ENCODE measurements around the gene CDH3.

The CDH3 gene

DNA sequence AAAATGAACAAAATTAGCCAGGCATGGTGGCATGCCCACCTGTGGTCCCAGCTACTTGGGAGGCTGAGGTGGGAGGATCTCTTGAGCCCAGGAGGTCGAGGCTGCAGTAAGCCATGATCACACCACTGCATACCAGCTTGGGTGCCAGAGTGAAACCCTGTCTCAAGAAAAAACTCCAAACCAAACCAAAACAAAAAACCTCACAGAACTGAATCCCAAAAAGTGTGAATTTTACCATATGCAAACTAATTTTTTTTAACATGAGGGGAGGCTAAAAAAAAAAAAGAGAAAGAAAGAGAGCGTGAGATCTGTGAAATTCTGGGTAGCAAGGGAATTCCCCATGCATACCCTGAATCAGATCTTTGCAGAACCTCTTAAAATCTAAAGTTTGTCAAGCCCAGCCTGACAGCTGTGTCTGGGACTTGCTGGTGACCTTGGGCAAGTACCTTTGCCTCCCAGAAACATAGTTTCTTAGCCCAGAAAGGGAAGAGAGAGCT is 74.9 kb downstream of the CDH3 start:
- no peak for ATAC-seq

DNA sequence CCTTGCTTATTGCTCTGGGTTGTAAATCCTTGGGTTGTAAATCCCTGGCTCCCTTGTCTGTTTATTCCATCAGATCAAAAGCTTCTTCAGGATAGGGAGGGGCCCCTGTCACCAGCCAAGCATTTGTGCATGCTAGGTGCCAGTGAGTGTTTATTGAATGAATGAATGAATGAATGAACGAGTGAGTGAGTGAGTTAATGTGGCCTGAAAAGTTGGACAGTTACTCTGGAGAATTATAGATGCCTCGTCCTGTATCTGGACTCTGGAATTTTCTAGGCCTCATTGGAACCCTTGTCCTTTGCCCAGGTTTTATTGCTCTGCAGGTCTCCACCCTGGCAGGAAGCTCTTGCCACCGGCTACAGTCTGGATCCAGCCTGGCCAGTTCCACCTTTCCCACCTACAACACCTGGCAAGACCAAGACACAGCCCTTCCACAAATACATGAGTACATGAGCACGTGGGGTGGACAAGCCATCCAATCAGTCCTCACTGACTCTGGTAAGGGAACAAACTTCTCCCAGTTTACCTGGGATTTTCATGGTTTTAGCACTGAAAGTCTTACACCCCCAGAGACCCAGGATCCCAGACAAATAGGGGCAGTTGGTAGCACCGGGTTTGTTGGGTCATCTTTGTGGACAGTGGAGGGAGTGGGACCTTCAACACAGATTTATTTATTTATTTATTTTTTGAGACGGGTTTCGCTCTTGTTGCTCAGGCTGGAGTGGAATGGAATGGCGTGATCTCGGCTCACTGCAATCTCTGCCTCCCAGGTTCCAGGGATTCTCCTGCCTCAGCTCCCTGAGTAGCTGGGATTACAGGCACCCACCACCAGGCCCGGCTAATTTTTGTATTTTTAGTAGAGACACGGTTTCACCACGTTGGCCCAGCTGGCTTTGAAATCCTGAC is 77.3 kb downstream of the CDH3 start:
- no peak for TF ChIP-seq OSR1 (CRISPR knock-in tag; IDR thresholded peaks at IDR 0.05)

More for the DNA sequence above, 74.9 kb downstream of the CDH3 start:
- no peak for TF ChIP-seq ZC3H10 (CRISPR knock-in tag; IDR thresholded peaks at IDR 0.05)
- TF ChIP-seq SNAI2 (CRISPR knock-in tag; IDR thresholded peaks at IDR 0.05), result no peak
- TF ChIP-seq, protein P1, sequence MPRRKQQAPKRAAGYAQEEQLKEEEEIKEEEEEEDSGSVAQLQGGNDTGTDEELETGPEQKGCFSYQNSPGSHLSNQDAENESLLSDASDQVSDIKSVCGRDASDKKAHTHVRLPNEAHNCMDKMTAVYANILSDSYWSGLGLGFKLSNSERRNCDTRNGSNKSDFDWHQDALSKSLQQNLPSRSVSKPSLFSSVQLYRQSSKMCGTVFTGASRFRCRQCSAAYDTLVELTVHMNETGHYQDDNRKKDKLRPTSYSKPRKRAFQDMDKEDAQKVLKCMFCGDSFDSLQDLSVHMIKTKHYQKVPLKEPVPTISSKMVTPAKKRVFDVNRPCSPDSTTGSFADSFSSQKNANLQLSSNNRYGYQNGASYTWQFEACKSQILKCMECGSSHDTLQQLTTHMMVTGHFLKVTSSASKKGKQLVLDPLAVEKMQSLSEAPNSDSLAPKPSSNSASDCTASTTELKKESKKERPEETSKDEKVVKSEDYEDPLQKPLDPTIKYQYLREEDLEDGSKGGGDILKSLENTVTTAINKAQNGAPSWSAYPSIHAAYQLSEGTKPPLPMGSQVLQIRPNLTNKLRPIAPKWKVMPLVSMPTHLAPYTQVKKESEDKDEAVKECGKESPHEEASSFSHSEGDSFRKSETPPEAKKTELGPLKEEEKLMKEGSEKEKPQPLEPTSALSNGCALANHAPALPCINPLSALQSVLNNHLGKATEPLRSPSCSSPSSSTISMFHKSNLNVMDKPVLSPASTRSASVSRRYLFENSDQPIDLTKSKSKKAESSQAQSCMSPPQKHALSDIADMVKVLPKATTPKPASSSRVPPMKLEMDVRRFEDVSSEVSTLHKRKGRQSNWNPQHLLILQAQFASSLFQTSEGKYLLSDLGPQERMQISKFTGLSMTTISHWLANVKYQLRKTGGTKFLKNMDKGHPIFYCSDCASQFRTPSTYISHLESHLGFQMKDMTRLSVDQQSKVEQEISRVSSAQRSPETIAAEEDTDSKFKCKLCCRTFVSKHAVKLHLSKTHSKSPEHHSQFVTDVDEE (CRISPR knock-in tag; IDR thresholded peaks at IDR 0.05), result no peak
- TF ChIP-seq BACH2 (CRISPR knock-in tag; IDR thresholded peaks at IDR 0.05; ENCODE audit: borderline replicate concordance), result no peak
- no peak for TF ChIP-seq OSR1 (CRISPR knock-in tag; IDR thresholded peaks at IDR 0.05)
- no peak for TF ChIP-seq RARB (CRISPR knock-in tag; IDR thresholded peaks at IDR 0.05)
- no peak for TF ChIP-seq ZNF8 (CRISPR knock-in tag; IDR thresholded peaks at IDR 0.05)
- TF ChIP-seq, protein P2, sequence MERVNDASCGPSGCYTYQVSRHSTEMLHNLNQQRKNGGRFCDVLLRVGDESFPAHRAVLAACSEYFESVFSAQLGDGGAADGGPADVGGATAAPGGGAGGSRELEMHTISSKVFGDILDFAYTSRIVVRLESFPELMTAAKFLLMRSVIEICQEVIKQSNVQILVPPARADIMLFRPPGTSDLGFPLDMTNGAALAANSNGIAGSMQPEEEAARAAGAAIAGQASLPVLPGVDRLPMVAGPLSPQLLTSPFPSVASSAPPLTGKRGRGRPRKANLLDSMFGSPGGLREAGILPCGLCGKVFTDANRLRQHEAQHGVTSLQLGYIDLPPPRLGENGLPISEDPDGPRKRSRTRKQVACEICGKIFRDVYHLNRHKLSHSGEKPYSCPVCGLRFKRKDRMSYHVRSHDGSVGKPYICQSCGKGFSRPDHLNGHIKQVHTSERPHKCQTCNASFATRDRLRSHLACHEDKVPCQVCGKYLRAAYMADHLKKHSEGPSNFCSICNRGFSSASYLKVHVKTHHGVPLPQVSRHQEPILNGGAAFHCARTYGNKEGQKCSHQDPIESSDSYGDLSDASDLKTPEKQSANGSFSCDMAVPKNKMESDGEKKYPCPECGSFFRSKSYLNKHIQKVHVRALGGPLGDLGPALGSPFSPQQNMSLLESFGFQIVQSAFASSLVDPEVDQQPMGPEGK (CRISPR knock-in tag; IDR thresholded peaks at IDR 0.05; ENCODE audit: borderline replicate concordance), result no peak
- no peak for TF ChIP-seq PPARA (CRISPR knock-in tag; IDR thresholded peaks at IDR 0.05; ENCODE audit: borderline replicate concordance)
- no peak for TF ChIP-seq ARNTL (CRISPR knock-in tag; IDR thresholded peaks at IDR 0.05; ENCODE audit: borderline replicate concordance, low read depth)
- no peak for TF ChIP-seq CSDC2 (CRISPR knock-in tag; IDR thresholded peaks at IDR 0.05)
- TF ChIP-seq ZFP30 (CRISPR knock-in tag; IDR thresholded peaks at IDR 0.05), result no peak
- no peak for TF ChIP-seq ZFP3 (CRISPR knock-in tag; IDR thresholded peaks at IDR 0.05)
- TF ChIP-seq GLIS3 (CRISPR knock-in tag; IDR thresholded peaks at IDR 0.05), result no peak

DNA sequence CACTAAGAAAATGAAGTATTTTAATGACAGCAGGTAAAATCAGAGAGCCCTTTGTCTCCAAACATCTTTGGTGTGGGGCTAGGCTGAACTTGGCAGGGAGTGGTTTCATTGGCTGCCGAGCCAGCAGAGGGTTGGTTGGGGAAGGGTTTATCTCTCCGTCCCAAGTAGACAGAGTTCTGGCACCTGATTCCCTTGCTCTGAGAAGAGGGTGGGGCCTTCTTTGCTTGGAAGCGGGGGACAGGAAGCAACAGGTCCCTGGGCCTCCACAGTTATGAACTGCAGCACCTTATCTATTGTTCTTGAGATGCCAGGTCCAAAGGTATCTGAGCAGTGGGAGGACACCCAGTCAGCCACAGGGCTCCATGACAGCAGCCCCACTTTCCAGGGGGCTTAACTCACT is 79.7 kb downstream of the CDH3 start:
- TF ChIP-seq PPARA (CRISPR knock-in tag; IDR thresholded peaks at IDR 0.05; ENCODE audit: borderline replicate concordance), result no peak
- no peak for TF ChIP-seq OSR1 (CRISPR knock-in tag; IDR thresholded peaks at IDR 0.05)
- TF ChIP-seq TOX (CRISPR knock-in tag; IDR thresholded peaks at IDR 0.05; ENCODE audit: borderline replicate concordance), result no peak
- TF ChIP-seq ZNF8 (CRISPR knock-in tag; IDR thresholded peaks at IDR 0.05), result no peak
- TF ChIP-seq ZNF70 (CRISPR knock-in tag; IDR thresholded peaks at IDR 0.05), result no peak
- TF ChIP-seq, protein P3, sequence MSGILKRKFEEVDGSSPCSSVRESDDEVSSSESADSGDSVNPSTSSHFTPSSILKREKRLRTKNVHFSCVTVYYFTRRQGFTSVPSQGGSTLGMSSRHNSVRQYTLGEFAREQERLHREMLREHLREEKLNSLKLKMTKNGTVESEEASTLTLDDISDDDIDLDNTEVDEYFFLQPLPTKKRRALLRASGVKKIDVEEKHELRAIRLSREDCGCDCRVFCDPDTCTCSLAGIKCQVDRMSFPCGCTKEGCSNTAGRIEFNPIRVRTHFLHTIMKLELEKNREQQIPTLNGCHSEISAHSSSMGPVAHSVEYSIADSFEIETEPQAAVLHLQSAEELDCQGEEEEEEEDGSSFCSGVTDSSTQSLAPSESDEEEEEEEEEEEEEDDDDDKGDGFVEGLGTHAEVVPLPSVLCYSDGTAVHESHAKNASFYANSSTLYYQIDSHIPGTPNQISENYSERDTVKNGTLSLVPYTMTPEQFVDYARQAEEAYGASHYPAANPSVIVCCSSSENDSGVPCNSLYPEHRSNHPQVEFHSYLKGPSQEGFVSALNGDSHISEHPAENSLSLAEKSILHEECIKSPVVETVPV (CRISPR knock-in tag; IDR thresholded peaks at IDR 0.05), result no peak
- no peak for TF ChIP-seq ESRRG (CRISPR knock-in tag; IDR thresholded peaks at IDR 0.05)
- TF ChIP-seq, protein P2 (CRISPR knock-in tag; IDR thresholded peaks at IDR 0.05; ENCODE audit: borderline replicate concordance), result no peak
- no peak for TF ChIP-seq ZNF565 (CRISPR knock-in tag; conservative IDR thresholded peaks at IDR 0.05; ENCODE audit: low read depth)
- no peak for TF ChIP-seq ARNTL (CRISPR knock-in tag; IDR thresholded peaks at IDR 0.05; ENCODE audit: borderline replicate concordance, low read depth)
- no peak for TF ChIP-seq SNAI2 (CRISPR knock-in tag; IDR thresholded peaks at IDR 0.05)
- TF ChIP-seq, protein P4, sequence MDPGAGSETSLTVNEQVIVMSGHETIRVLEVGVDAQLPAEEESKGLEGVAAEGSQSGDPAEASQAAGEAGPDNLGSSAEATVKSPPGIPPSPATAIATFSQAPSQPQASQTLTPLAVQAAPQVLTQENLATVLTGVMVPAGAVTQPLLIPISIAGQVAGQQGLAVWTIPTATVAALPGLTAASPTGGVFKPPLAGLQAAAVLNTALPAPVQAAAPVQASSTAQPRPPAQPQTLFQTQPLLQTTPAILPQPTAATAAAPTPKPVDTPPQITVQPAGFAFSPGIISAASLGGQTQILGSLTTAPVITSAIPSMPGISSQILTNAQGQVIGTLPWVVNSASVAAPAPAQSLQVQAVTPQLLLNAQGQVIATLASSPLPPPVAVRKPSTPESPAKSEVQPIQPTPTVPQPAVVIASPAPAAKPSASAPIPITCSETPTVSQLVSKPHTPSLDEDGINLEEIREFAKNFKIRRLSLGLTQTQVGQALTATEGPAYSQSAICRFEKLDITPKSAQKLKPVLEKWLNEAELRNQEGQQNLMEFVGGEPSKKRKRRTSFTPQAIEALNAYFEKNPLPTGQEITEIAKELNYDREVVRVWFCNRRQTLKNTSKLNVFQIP (CRISPR knock-in tag; IDR thresholded peaks at IDR 0.05; ENCODE audit: borderline replicate concordance, low read depth), result no peak
- no peak for TF ChIP-seq BACH2 (CRISPR knock-in tag; IDR thresholded peaks at IDR 0.05; ENCODE audit: borderline replicate concordance)
- TF ChIP-seq GLIS3 (CRISPR knock-in tag; IDR thresholded peaks at IDR 0.05), result no peak
- ATAC-seq, result no peak

More for the DNA sequence above, 77.3 kb downstream of the CDH3 start:
- no peak for ATAC-seq

Data from SK-N-SH treated with all-trans-retinoic acid at 6 μM for 48 hours (cell line).